Heart right ventricle (tissue), 16 donors: Measurements from ENCODE around the gene EIPR1. TPM values are rescaled to one million over a fixed set of nuclear protein-coding genes. Genes with fewer than 3 reads are reported as not detected.

Experiments
- ATAC-seq, 8 donors: fragments of 200-7000 bp; cut with Tn5 transposase; one replicate each; pipeline ENCODE4 v1.9.1; 2020; ENCODE audit warnings: mild to moderate bottlenecking in 8 of 8, moderate library complexity in 8 of 8, moderate number of reproducible peaks in 1 of 8
- DNase-seq, 2 donors: peaks; one replicate each; pipeline ENCODE4 v3.0.0-alpha.2; 2020
- H3K27ac ChIP-seq, 10 donors: fragments of 200-600 bp; sonication (generic) in 2 of 10; one replicate each; pipeline versions ENCODE4 v1.5.0 to v1.8.0; 2020 to 2022; ENCODE audit warnings: mild to moderate bottlenecking in 3 of 10
- H3K27me3 ChIP-seq, 7 donors: fragments of 200-600 bp; one replicate each; pipeline ENCODE4 v1.8.0; 2021 to 2022; ENCODE audit warnings: mild to moderate bottlenecking in 2 of 7
- H3K36me3 ChIP-seq, 9 donors: fragments of 200-600 bp; sonication (generic) in 1 of 9; one replicate each; pipeline versions ENCODE4 v1.5.0 to v1.8.0; 2020 to 2022; ENCODE audit warnings: mild to moderate bottlenecking in 2 of 9
- H3K4me1 ChIP-seq, 9 donors: fragments of 200-600 bp; sonication (generic) in 1 of 9; one replicate each; pipeline versions ENCODE4 v1.5.0 to v1.8.0; 2020 to 2022; ENCODE audit warnings: mild to moderate bottlenecking in 4 of 9
- H3K4me3 ChIP-seq, 10 donors: fragments of 200-600 bp; sonication (generic) in 2 of 10; one replicate each; pipeline versions ENCODE4 v1.5.0 to v1.8.0; 2020 to 2022; ENCODE audit warnings: mild to moderate bottlenecking in 7 of 10, moderate library complexity in 2 of 10
- H3K9me3 ChIP-seq, 11 donors: fragments of 200-600 bp in 10 of 11; sonication (generic) in 2 of 11; one replicate each; pipeline versions ENCODE4 v1.5.0 to v1.8.0; 2013 to 2022; ENCODE audit warnings: mild to moderate bottlenecking in 2 of 11, control low read depth in 1 of 11, moderate library complexity in 1 of 11
- CTCF ChIP-seq, 9 donors: fragments of 200-600 bp; sonication (generic) in 2 of 9; IDR thresholded peaks; one replicate each; pipeline versions ENCODE4 v1.5.0 to v1.8.0; 2021 to 2022; ENCODE audit warnings: antibody characterized with exemption in 9 of 9, mild to moderate bottlenecking in 5 of 9, moderate library complexity in 1 of 9
- WGBS, 2 donors: extraction: QIAGEN DNeasy Blood & Tissue Kit; methylation state at CpG; one replicate each; pipeline ENCODE4 v1.1.7; 2013; ENCODE audit warnings: inconsistent platforms in 1 of 2; 5-methylcytosine and 5-hydroxymethylcytosine counted together
- intact Hi-C, 10 donors: fragments of 100-400 bp; cut with DNase I; formaldehyde crosslinking; loops; one replicate each; pipeline versions ENCODE4 v1.11.1 to v1.14.2; 2022
- polyA plus RNA-seq, 2 donors: library from polyadenylated mRNA; stranded (reverse); fragments of 200-250 nt; gene quantifications; one replicate each; pipeline ENCODE4 v1.2.3, GENCODE V29; 2013
- total RNA-seq, 10 donors: library from RNA; stranded (reverse); fragmentation: NEBNext Ultra II Directional in 3 of 10; extraction: Animal tissue kit (Norgen Biotek cat#: 25700) in 3 of 10; gene quantifications; one replicate each; pipeline versions ENCODE4 v1.2.1 to v1.2.4, GENCODE V29; 2021 to 2023
- donor health status: Arrhythmogenic right ventricular cardiomyopathy.
- donor health status: ischemic (EF 13 %, LVEDD 7.1; RV severe dilation, severe dysfunction).
- donor health status: healthy with polysubstance abuse.
- donor health status: DM: no; HTN: yes; CAD: no.
- donor health status: DM: no; HTN: no; CAD: no.
- donor health status: ischemic (EF 25% LVEDD 6.9; RV normal size, moderate dysfunction).
- donor health status: ischemic (EF 25% LVEDD 5.7; RV mildly dilated, moderate dysfunction).
- donor health status: healthy.
- donor health status: DM: yes; HTN: yes; CAD: no.
- donor health status: Ischemic cardiomyopathy.
- donor health status: ischemic (EF 35%, LVEDD 5.7; RV mildly dilated, moderate dysfunction).
- donor health status: nonischemic (EF 11% LVEDD 7.7; RV severe dilation, severe dysfunction).
- donor health status: DM: yes; HTN: yes; CAD: no.
- donor health status: PGD.
- donor health status: ischemic (EF 29% LVEDD 5.4; RV normal size, mild dysfunction).
- donor health status: nonischemic (EF 23%, LVEDD 6.1; RV moderate dilation, normal function).

EIPR1 gene
- total and polyA plus RNA-seq, 12 donors: 6.8 to 22.3 (median 12.0) TPM

DNA sequence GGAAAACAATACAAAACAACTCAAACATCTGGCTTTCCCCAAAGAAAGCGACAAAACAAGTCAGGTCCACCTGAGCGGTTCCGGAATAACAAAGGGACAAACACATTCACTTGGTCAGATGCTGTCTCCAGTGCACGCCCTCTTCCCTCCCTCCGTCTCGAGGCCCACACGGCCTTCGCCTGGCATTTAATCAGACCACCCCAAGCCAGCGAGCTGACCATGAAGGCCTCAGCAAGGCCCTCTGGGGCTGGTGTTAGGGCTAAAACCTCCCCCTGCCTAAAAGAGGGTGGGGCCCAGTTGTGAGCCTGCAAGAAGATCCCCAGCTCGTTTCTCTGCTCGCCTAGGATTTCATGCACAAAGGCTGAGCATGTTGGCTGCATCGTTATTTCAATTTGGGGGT, 180.3 kb downstream of the EIPR1 start:
- no peaks in the 10 kb centered on the region for H3K9me3 ChIP-seq
- DNase-seq (no peak), ATAC-seq (no peak)
- H3K4me1 ChIP-seq: peaks cover 0 to 9% (median 0%) of the 10 kb centered on the region in 9 donors
- H3K36me3 ChIP-seq: peaks cover 0 to 35% (median 0%) of the 10 kb centered on the region in 9 donors
- intact Hi-C loops: no loop called here
- no peak overlapping the region for H3K4me3 ChIP-seq
- H3K27ac ChIP-seq: no peak overlapping the region
- 76 to 78% methylated on average over 12 of the region's 12 CpGs for WGBS, 2 donors
- H3K27me3 ChIP-seq: no peaks in the 10 kb centered on the region
- no peak for TF ChIP-seq CTCF (IDR thresholded peaks at IDR 0.05)

GRCh38 chr2:3196716-3197115, 180.9 kb downstream of the EIPR1 start:
- DNase-seq (no peak), ATAC-seq (no peak)
- Histone ChIP-seq H3K27me3 (no peaks in the 10 kb centered on the region), H3K4me3 (no peak overlapping the region), H3K9me3 (no peaks in the 10 kb centered on the region), H3K4me1 (peaks cover 0 to 9% (median 0%) of the 10 kb centered on the region in 9 donors), H3K36me3 (peaks cover 0 to 41% (median 0%) of the 10 kb centered on the region in 9 donors), H3K27ac (no peak overlapping the region)
- intact Hi-C loops: no loop called here
- no peak for TF ChIP-seq CTCF (IDR thresholded peaks at IDR 0.05)
- WGBS, 2 donors: 90 to 91% methylated on average over 16 of the region's 16 CpGs

DNA sequence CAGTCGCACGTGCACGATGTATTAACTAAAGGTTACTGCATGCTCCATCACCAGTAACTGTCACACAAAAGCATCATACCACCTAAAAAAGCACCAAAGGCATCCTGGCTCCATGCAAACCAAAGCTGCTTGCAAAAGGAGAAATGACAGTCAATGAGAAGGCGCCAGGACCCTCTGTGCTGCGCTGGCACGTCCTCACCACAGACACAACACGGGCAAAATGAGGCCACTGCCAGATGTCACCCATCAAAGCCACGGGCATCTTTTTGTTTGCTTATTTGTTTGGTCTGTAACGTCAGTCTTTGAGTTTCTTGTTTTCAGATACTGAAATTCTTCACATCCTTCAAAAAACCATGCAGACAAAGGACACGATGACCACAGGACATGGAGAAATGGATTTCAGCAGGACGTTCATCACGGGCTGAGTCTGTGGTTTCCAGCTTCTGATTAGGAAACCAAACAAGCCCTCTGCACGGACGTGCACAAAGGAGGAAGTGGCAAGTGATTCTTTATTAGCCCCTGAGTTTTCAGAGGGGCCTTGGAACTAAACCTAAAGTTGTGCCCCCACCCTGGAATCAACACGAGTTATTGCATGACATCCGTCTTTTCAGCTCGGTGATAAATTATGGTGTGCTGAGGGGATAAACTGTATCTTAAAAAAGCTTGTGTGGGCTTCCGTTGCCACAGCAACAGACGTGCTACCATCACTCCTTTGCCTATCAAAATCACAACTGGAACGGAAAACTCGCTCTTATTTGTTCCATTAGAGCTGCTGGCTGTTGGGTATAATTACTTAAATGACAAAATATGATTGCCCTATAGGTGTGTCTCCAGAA, 181.8 kb downstream of the EIPR1 start:
- Histone ChIP-seq H3K36me3 (peaks cover 0 to 47% (median 0%) of the 10 kb centered on the region in 9 donors), H3K9me3 (no peaks in the 10 kb centered on the region), H3K27me3 (no peaks in the 10 kb centered on the region), H3K4me1 (peaks cover 0 to 9% (median 0%) of the 10 kb centered on the region in 9 donors), H3K4me3 (no peak overlapping the region), H3K27ac (no peak overlapping the region)
- no peak for TF ChIP-seq CTCF (IDR thresholded peaks at IDR 0.05)
- intact Hi-C loops: no loop called here
- DNase-seq: no peak
- no peak for ATAC-seq
- WGBS, 2 donors: 84 to 85% methylated on average over 21 of the region's 21 CpGs

GRCh38 chr2:3194828-3195227, 182.8 kb downstream of the EIPR1 start:
- Histone ChIP-seq H3K36me3 (peaks cover 0 to 53% (median 0%) of the 10 kb centered on the region in 9 donors), H3K27me3 (no peaks in the 10 kb centered on the region), H3K9me3 (no peaks in the 10 kb centered on the region), H3K4me3 (no peak overlapping the region), H3K27ac (no peak overlapping the region), H3K4me1 (peaks cover 0 to 9% (median 0%) of the 10 kb centered on the region in 9 donors)
- ATAC-seq (no peak), DNase-seq (no peak)
- intact Hi-C loops: no loop called here
- TF ChIP-seq CTCF (IDR thresholded peaks at IDR 0.05): no peak
- 96 to 98% methylated on average over 11 of the region's 11 CpGs for WGBS, 2 donors
